ENCODE measurements around the gene LRRC61. TPM values are rescaled to one million over a fixed set of nuclear protein-coding genes. Genes with fewer than 3 reads are reported as not detected.

The LRRC61 gene
- total RNA-seq, 2 experiments from 2014 or later = not detected

DNA sequence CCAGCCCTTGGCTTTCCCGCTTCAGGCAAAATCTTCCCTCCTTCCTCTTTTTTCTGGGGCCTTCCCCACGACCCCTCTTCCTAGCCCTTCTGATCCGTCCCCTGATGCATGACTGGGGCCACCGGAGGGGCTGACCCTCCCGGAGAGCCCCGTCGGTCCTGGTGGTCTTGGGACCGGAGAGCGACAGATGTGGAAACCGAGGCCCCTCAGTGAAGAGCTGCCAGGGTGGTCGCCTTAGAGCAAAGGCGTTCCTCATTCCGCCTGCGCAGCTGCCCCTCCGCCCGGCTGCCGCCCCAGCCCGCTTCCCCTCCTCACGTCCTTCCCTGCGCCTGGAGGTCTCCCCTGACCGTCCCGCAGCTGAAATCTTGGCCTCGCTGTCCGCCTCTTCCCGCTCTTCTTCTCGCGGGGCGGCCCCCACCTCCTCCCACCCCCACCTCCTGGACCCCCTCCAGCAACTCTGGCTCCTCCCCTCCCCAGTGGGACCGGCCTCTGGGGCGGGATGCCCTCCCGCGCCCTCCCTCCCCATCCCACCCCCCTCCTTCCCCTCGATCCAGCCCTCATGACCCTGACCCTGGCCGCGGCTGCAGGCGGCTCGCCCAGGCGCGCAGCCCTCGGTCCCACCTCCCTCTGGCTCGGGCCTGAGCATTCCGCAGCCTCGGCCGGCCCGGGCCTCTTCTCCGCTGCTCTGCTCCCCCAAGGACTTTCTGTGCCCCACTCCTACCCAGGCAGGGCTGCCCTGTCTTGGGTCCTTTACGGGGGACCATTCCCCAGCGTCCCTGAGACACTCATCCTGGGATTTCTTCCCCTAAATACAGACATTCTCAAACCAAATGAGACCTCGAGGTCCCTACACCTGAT, 18.3 kb downstream of the LRRC61 start, which contains the start of gene RARRES2:
Gene RARRES2 (minus strand): TSS at position 367 of the 858 bp plus-strand sequence. CDS start 1,020 bp downstream, outside the sequence.
- H3K4me2 ChIP-seq (ENCODE audit: low read length) = no peak within 1 kb of the TSS
- POLR2A ChIA-PET = no interaction called here
- no peak for DNase-seq (ENCODE audit: low spot score)
- no peak within 1 kb of the TSS for H3K4me3 ChIP-seq (ENCODE audit: low read depth, low read length, poor library complexity, severe bottlenecking)
- no peaks in the 10 kb centered on the region for H3K79me2 ChIP-seq (ENCODE audit: insufficient read depth, low read depth, low read length)
- TF ChIP-seq, protein P1, sequence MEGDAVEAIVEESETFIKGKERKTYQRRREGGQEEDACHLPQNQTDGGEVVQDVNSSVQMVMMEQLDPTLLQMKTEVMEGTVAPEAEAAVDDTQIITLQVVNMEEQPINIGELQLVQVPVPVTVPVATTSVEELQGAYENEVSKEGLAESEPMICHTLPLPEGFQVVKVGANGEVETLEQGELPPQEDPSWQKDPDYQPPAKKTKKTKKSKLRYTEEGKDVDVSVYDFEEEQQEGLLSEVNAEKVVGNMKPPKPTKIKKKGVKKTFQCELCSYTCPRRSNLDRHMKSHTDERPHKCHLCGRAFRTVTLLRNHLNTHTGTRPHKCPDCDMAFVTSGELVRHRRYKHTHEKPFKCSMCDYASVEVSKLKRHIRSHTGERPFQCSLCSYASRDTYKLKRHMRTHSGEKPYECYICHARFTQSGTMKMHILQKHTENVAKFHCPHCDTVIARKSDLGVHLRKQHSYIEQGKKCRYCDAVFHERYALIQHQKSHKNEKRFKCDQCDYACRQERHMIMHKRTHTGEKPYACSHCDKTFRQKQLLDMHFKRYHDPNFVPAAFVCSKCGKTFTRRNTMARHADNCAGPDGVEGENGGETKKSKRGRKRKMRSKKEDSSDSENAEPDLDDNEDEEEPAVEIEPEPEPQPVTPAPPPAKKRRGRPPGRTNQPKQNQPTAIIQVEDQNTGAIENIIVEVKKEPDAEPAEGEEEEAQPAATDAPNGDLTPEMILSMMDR (conservative IDR thresholded peaks at IDR 0.05; ENCODE audit: low read length) = no peak
- TF ChIP-seq EZH2phosphoT487 (IDR thresholded peaks at IDR 0.05; ENCODE audit: borderline replicate concordance, low read depth, low read length) = no peak
- BruUV-seq (replicated peaks) = no TSS peak
- H2AFZ ChIP-seq (ENCODE audit: low read length) = no peak within 1 kb of the TSS
- H3K36me3 ChIP-seq (ENCODE audit: insufficient read depth, low read length) = no peaks in the 10 kb centered on the region
- peaks cover 8% of the 10 kb centered on the region; the same call in 1 of the 2 replicates for H3K9me3 ChIP-seq (ENCODE audit: low read length)
- no peak within 1 kb of the TSS for H3K27ac ChIP-seq (ENCODE audit: low read depth, low read length, poor library complexity, severe bottlenecking)
- H3K9me2 ChIP-seq (ENCODE audit: insufficient read depth, low read length) = no peaks in the 10 kb centered on the region
- intact Hi-C loops (cut with micrococcal nuclease; ENCODE audit: unreplicated experiment) = no loop called here
- H3K4me1 ChIP-seq (ENCODE audit: insufficient read depth, low read length, poor library complexity, severe bottlenecking) = no peaks in the 10 kb centered on the region
- no peaks in the 10 kb centered on the region for H4K20me1 ChIP-seq (ENCODE audit: insufficient read depth, low read length)
- CTCF ChIA-PET (ENCODE audit: unreplicated experiment) = no interaction called here

DNA sequence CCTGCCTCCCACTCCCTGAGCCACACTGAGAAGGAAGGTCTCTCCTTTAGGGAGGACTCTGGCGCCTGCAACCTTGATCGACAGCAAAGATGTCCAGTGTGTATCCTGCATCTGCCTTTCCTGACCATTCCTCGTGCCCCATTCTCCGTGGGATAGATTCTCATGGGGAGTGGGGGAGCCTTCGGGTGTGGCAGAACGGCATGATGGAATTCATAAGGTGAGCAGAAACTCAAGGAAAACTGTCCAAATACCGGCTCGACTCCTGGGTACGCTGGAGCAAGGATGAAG, 18.9 kb downstream of the LRRC61 start:
- Histone ChIP-seq H3K36me3 (ENCODE audit: insufficient read depth, low read length) (no peaks in the 10 kb centered on the region), H3K9me2 (ENCODE audit: insufficient read depth, low read length) (no peaks in the 10 kb centered on the region), H4K20me1 (ENCODE audit: insufficient read depth, low read length) (no peaks in the 10 kb centered on the region), H3K79me2 (ENCODE audit: insufficient read depth, low read depth, low read length) (no peaks in the 10 kb centered on the region), H3K4me2 (ENCODE audit: low read length) (no peak overlapping the region), H3K9me3 (ENCODE audit: low read length) (peaks cover 8% of the 10 kb centered on the region; the same call in 1 of the 2 replicates), H3K27ac (ENCODE audit: low read depth, low read length, poor library complexity, severe bottlenecking) (no peak overlapping the region), H2AFZ (ENCODE audit: low read length) (no peak overlapping the region), H3K4me1 (ENCODE audit: insufficient read depth, low read length, poor library complexity, severe bottlenecking) (no peaks in the 10 kb centered on the region), H3K4me3 (ENCODE audit: low read depth, low read length, poor library complexity, severe bottlenecking) (no peak overlapping the region)
- BruUV-seq (replicated peaks) = no TSS peak
- intact Hi-C loops (cut with micrococcal nuclease; ENCODE audit: unreplicated experiment) = no loop called here
- DNase-seq (ENCODE audit: low spot score) = no peak
- ChIA-PET POLR2A (no interaction called here), CTCF (ENCODE audit: unreplicated experiment) (no interaction called here)
- TF ChIP-seq, protein P1 (conservative IDR thresholded peaks at IDR 0.05; ENCODE audit: low read length) = no peak
- no peak for TF ChIP-seq EZH2phosphoT487 (IDR thresholded peaks at IDR 0.05; ENCODE audit: borderline replicate concordance, low read depth, low read length)

DNA sequence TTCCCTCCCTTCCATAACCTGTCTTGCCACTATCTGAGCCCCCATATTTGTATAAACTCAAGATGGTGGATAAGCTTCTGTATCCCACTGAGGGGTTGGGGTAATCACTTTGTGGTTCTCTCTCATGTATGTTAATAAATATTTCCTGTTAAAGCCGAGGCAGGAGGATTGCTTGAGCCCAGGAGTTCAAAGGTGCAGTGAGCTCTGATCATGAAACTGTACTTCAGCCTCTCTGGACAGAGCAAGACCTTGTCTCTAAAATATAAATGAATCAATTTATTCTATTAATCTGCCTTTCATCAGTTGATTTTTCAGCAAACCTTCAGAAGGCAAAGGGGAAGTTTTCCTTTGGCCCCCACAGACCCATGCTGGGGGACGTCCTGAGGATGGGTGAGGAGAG, 20.1 kb downstream of the LRRC61 start:
- no peak for DNase-seq (ENCODE audit: low spot score)
- Histone ChIP-seq H3K27ac (ENCODE audit: low read depth, low read length, poor library complexity, severe bottlenecking) (no peak overlapping the region), H3K9me3 (ENCODE audit: low read length) (peaks cover 8% of the 10 kb centered on the region; the same call in 1 of the 2 replicates), H4K20me1 (ENCODE audit: insufficient read depth, low read length) (no peaks in the 10 kb centered on the region), H3K4me2 (ENCODE audit: low read length) (no peak overlapping the region), H3K4me1 (ENCODE audit: insufficient read depth, low read length, poor library complexity, severe bottlenecking) (no peaks in the 10 kb centered on the region), H3K79me2 (ENCODE audit: insufficient read depth, low read depth, low read length) (no peaks in the 10 kb centered on the region), H3K4me3 (ENCODE audit: low read depth, low read length, poor library complexity, severe bottlenecking) (no peak overlapping the region), H3K9me2 (ENCODE audit: insufficient read depth, low read length) (no peaks in the 10 kb centered on the region), H2AFZ (ENCODE audit: low read length) (no peak overlapping the region), H3K36me3 (ENCODE audit: insufficient read depth, low read length) (no peaks in the 10 kb centered on the region)
- ChIA-PET CTCF (ENCODE audit: unreplicated experiment) (no interaction called here), POLR2A (no interaction called here)
- intact Hi-C loops (cut with micrococcal nuclease; ENCODE audit: unreplicated experiment) = no loop called here
- TF ChIP-seq EZH2phosphoT487 (IDR thresholded peaks at IDR 0.05; ENCODE audit: borderline replicate concordance, low read depth, low read length) = no peak
- TF ChIP-seq, protein P1 (conservative IDR thresholded peaks at IDR 0.05; ENCODE audit: low read length) = no peak
- no TSS peak for BruUV-seq (replicated peaks)

All from OCI-LY7 (cell line).